H1 (cell line): Measurements from ENCODE around the gene PPIA.
"Not testable (repeated sequence)": the region's sequence is repeated elsewhere in the genome, so short reads cannot be mapped to it uniquely, and the experiment has no call there.

Source experiments
- CTCF ChIP-seq, 3 experiments: IDR thresholded peaks; 1 replicate in 2 of 3; 2 replicates in 1 of 3; pipeline versions ENCODE4 v1.5.1 to v1.6.1; 2011; ENCODE audit warnings: low read length in 3 of 3, mild to moderate bottlenecking in 3 of 3, inconsistent platforms in 2 of 3, low read depth in 1 of 3, moderate library complexity in 1 of 3; ENCODE audit not compliant: insufficient read depth in 1 of 3; ENCODE audit errors: control extremely low read depth in 1 of 3
- MAX ChIP-seq: IDR thresholded peaks from 2 replicates; pipeline ENCODE4 v1.6.1; 2012; ENCODE audit warnings: inconsistent platforms
- SP1 ChIP-seq: IDR thresholded peaks from 2 replicates; pipeline ENCODE4 v1.6.1; 2011; ENCODE audit warnings: low read depth, low read length
- SUZ12 ChIP-seq: fragments of 200-600 bp; sonication (generic); IDR thresholded peaks from 2 replicates; pipeline ENCODE4 v1.6.1; 2012; ENCODE audit warnings: mild to moderate bottlenecking, inconsistent platforms, low read length, moderate library complexity, mixed read lengths

GRCh38 chr7:44846390-44846789 is 49.9 kb downstream of the PPIA start:
- TF ChIP-seq SUZ12; MAX; CTCF (IDR thresholded peaks at IDR 0.05; ENCODE audit: control extremely low read depth in 1 of 3, insufficient read depth in 1 of 3, low read depth in 1 of 3, low read length in 3 of 3); SP1: not testable (repeated sequence)
